Activated naive CD4-positive, alpha-beta T cell treated with anti-CD3 and anti-CD28 coated beads, Interleukin-2, amount 50 U/mL, for 16 hours (primary cell): ENCODE data around the gene GRM7.

Source experiments
- DNase-seq: peaks from one replicate; pipeline ENCODE4 v3.0.0-alpha.2; 2020

Gene GRM7

DNA sequence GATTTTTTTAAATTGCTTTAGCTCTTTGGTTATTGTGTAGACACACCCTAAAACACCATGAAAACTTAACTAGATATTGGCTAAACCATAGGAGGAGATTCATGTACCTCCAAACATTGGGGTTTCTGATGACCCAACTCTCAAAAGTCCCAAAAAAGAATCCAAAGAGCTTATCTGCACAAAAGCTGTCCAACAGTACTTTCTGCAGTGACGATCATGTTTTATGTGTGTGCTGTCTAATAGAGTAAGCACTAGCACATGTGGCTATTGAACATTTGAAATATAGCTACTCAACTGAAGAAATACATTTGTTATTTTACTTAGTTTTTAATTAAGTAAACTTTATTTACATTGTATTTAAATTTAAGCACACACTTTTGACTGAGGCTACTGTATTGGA lies 822.5 kb downstream of the GRM7 start:
- no peak for DNase-seq

DNA sequence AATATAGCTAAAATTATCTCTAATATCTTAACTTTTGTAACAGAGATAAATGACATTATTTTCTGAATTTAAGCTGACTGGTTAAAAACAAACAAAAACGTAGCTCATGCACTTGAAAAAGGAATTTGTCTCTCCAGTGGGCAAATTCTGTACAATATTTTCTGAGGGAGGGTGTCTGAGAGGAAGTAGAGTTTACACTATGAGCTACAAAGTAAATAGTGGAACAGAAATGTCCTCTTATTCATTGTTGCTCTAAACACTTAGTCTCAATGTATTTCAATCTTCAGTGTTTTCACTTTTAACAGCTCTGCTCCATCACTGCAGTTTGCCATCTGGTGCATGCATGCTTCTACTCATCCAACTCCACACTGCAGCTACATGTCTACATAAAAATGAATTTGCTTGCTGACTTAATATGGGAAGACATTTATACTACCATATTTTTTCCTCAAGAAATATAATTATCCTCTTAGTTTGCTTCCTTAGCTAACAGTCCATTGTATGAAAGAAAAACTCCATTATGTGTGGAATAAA lies 823.3 kb downstream of the GRM7 start:
- no peak for DNase-seq

DNA sequence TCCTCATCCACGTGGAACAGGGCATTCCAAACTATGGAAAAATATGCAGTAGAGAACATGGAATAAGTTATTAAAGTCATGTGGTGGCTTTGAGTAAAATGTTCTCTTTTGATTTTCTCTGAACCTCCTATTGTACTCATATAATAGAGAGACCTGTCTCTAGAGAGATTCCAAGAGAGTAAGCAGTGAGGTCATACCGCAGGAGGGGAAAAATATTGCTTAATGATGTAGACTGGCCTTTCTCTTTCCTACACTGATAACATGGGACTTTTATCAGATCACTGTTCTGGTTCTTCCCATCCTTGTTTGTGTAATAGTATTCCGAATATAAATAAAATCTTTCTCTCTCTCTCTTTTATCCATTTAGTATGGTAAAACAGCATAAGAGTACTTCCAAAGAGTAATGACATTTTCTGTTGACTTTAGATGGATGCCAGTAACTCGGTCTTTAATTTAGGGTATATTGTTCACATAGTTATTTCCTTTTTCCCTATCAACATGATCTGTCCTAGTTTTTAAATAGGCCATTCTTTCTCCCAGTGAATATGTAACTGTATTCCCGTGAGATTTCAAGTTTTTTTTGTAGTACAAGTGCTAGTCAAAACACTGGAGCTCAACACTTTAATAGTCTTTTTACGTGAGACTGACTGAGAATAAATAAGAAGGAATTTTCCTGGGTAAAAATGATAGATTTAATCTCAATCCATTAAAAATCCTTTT lies 826.7 kb downstream of the GRM7 start:
- DNase-seq: no peak

DNA sequence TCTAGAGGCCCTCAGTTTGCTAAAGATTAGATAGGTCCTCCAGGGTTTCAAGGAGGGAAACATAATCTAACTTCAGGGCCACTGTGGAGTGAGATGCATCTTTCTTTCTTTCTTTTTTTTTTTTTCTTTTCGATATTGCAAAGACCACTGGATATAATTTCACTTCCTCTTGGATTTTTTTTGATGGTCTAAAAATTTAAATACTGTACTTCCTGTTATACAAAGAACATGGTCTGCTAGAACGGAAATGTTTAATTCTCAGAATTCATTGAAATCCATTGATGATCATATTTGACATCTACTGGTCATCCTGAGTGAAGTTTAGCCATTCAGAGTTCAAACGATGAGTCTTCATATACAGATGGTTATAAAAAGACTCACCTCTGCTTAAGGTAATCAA lies 832.0 kb downstream of the GRM7 start:
- no peak for DNase-seq

DNA sequence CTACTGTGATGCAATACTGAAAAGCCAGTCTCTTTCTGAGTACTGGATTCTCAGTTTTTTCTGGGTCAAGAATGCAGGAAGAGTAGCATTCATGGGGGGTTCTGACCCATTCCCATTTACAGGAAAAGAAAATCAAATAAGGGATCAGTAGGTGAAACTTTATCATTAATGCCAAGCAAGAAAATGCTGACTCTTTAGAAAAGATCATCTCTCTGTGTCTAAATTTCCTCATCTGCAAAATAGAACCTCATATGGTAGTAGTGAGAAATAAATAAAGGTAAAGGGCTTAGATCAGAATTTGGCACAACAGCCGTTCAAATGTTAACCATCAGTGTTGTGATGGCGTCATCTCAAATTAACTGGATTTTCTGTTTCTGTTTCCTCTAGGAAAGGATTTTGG lies 833.1 kb downstream of the GRM7 start:
- DNase-seq: no peak

DNA sequence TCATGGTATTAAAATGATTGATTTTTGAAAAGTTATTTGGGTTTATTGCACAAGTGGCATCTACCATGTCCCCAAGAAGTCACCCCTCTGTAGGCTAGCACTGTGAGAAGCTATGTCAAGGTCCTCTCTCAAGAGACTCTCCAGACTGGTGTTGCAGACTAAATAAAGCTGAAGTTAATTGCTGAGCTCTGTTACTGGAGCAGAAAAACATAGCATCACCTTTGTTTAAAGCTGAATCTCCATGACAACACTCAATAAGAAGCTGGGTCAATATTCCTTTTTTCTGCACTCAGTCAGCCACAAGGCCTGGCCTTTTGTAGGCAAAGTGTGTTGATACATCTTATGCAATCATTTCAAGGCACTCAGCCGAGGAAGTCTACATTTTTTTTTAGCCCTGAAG lies 834.1 kb downstream of the GRM7 start:
- DNase-seq: no peak

DNA sequence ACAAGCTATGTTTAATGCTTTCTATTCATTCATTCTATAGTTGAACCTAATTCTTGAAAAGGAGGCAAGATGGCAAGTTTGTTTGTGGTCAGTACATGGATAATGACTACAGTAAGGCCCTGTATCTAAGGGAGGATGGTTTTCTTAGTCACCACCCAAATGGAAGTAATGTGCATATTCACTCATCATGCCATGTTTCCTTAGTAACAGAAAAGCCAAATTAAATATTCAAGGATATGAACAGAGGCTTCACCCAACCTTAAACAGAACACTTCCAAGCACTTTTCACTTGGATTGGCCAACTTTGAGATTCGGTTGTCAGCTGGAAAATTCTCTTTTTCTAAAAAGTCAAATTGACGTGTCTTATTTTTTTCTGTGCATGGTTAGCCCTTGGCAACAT lies 835.4 kb downstream of the GRM7 start:
- no peak for DNase-seq

DNA sequence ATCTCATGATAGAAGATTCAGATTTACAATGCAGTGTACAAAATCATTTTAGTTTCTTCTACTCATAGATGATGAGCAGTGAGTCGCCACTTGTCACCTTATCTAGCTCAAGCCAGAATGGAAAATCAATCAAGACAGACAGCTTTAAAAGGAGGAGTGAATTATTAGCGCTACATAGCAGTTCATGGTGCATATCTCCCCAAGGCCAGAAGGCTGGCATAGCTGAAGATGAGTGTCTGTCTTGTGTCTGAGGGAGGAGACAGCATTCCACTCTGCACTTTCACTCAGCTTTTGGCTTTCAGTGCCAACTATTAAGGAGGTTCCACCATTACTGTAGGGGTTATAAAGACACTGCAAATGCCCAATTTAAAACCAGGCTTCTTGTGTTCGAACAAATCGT lies 836.6 kb downstream of the GRM7 start:
- DNase-seq: no peak

DNA sequence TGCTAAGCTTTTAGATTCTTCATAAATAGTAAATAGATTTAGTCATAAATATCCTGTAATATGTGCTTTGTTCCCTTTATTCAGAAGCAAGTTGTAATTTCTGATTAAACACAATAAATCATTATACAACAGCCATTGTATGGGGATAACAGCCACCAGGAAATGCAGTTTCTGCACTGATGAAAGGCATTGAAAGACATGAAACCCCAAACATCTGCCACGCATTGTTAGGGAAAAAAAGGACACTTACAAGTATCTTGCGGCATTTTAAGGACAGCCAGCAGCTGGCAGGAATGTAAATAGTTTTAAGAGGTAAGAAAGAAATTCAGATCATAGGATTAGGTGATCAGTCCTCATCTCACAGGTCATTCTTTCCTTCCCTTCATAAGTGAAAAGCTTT lies 839.6 kb downstream of the GRM7 start:
- DNase-seq: no peak

DNA sequence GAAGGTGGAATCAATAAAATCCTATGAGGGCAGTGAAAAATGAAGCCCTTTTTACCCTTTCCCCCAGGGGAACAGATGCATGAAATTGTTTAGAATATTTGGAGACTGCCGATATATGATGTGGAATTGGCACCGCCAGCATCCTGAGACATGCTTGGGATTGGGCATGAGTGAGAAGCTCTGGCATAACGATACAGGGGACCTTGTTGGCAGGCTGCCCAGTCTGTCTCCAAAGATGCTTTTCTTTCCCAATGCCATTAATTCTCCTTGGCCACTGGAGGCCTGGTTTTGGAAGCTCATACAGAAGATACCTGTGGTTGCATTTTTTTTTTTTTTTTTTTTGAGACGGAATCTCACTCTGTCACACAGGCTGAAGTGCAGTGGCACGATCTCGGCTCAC lies 840.1 kb downstream of the GRM7 start:
- DNase-seq: no peak

DNA sequence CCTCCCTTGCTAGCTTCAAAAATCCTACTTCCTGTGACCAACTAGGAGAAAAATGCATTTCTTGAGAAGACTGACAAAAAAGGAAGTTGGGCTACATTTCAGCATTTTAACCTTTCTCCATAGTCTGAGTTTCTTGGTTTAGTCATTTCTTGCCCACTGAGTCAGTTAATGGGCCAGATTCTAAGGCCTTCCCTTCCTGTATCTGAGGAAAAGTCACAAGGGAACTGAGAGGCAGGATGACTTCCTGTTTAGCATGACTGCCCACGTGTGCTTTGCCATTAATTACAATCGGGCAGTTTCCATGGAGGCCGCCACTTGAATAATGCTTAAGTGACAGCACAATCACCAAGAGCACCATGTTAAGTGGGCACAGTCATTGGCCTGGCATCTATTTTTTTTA lies 846.3 kb downstream of the GRM7 start:
- DNase-seq: no peak

DNA sequence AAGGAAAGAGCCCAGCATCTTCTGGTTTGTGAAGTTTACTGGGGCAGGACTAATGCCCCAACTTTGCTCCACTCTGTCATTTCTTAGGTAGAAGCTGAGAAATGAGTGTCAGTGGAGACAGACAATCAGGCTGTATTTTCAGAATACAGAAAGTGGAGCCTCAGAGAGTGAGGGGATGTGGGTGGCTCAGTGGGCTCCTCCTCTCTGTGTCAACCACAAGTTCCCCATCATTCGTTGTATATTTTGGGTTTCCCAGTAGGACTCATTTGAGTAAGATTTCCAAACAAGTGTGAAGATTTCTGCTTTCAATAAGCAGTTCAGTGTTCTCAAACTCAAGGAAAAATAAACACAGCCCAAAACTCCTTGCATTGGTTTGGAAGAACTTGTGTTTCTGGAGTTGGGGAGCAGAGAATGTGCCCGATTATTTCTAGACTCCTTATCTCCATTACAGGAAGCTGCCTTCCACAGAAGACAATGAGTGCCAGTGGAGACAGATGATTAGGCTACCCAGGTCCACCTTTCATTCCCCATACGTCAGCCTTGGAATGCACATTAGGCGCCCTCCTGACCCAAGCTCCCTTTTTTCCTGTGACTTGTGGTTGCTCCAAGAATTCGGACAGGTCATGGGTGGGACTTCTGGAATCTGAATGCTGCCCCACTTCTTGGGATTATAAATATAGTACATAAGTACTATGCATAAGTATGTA lies 848.6 kb downstream of the GRM7 start:
- no peak for DNase-seq

DNA sequence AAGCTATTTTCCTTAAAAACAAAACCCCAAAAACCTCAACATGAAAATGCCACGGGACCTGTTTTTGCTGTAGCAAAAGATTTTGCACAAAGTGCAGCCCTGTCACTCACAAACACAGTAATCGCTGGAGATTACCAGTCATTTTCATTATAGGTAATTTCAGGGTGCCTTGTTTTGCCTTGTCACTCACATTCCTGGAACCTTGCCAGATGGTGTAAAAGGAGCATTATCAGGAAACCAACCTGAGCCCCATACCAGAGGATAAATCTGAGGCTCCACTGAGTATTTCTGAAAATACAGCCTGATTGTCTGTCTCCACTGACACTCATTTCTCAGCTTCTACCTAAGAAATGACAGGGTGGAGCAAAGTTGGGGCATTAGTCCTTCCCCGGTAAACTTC lies 849.4 kb downstream of the GRM7 start:
- no peak for DNase-seq

DNA sequence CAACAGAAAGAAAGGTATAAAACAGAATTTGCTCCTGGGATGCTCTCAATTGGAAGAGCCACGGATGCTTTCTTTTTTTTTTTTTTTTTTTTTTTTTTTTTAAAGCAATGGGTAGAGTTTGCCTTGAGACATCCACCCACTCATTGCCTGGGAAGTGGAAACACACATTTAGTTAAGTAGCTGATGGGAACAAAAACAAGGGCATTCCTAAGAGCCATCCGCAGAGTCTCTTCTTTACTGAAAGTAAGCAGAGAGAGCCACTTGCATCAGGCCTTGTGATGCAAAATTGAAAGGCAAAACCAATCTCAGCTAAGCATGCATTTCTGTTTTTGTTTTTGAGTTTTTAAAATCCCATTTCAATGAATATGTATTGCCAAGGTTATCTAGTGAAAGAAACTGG lies 852.8 kb downstream of the GRM7 start:
- no peak for DNase-seq

DNA sequence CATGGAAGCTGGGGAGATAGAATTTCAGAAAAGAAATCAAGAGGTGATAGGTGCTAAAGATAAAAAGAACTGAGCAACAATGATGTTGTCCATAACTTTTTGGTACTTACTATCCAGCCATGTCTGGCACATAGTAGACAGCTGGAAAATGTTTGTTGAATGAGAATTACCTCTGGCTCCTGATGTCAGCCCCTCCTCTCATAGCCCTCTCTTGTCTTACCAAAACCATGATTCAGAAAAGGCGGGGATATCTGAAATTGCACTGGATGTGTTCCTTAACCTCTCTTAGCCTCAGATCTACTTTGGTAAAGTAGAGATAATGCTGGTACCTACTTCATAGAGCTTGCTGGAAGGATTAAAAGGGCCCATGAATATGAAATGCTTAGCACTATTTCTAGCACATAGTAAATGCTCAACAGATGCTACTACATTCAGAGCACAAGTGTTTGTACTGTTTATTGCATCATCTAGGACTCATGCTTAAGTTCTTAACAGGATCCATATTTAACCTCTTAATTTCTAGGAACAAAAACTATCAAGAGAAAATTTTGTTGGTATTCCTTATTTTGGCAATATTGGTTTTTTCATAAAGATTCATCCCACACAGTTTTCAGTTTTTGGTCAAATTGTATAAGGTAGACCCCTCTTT lies 859.9 kb downstream of the GRM7 start:
- no peak for DNase-seq

DNA sequence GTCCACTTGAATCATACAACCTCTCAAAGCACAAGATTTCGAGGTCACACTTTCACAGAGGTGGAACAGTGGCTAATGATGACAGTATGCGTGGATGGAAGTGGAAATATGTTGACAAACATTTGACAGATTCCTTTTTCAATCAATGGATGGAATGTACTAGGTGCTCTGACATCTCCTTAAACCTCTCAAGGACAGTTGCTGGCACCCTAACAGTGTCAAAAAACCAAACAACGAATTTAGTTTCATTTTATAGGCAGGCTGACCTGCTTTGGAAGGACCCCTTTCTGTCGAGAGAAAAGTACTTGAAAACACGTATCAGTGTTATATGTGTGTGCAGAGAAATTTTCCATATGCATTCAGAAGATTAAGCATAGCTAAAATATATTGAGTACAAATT lies 861.0 kb downstream of the GRM7 start:
- DNase-seq: no peak

DNA sequence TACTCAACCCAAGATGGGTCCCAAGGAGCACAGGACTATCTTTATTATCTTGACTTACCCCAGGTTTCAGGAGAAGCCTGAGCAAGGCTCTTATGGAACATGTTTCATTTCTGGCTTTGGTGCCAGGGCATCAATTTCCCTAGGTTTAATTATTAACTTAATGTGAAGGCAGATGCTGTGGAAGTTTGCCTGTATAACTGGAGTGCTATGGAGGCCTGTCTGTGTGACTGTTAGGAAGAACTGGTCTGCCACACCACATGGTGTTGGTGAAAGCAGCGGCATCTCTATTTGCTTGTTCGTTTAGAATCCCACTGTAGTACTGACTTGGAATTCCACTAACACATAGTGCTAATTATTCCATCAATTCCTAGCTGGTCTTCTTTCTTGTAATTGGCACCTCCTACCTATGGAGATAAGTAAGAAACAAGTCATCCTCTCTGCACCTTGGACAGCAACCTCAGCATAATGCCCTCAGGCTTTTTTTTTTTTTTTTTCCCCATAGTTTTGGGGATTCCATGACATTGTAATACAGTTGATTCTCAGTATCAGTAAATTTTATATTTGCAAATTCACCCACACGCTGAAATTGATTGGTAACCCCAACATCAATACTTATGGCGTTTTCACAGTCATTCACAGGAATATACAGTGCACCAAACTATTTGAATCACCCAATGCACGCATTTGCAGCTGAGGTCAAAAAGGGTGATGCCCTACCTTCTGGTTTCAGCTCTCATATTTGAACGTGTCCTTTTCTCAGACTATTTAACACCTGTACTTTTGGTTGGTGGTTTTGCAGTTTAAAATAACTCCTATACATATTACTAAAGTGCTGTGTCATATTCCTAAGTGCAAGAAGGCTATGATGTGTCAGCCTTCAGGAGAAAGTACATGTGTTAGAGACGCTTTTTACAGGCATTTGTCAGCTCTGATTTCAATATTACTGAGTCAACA lies 867.9 kb downstream of the GRM7 start:
- DNase-seq: no peak

DNA sequence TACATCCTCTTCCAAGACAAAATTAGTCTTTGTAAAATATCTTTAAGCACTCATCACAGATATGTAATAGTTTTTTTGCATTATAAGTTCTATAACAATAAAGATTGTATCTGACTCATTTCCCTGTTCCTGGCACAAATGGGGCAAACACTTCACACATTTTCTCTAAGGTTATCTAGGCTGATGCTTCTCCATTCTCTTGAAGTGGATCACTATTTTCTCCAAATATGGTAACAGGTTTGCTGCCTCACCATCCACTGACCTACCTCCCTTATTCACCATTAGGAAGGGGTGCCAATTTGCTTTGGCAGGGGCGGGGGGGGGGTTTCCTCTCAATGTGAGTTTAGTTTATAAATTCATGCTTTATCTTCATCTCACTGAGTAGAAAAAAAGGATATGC lies 873.0 kb downstream of the GRM7 start:
- no peak for DNase-seq

DNA sequence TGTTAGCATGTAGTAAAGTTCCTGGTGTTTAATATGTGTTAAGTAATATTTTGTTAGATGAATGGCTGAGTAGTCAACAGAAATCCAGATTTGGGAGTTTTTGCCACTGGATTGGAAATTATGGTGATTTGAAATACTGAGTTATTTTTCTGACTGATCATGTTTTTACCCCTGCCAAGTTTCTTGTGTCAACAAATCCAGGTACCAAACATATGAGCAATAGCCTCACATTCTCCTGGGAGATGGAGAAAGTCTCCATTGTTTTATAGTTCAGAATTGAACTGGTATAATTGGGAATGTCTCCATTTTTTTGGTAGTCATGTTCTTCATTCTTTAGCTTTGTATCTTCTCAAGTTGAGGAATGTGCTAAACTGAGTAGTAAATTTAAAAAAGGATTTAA lies 873.5 kb downstream of the GRM7 start:
- DNase-seq: no peak

DNA sequence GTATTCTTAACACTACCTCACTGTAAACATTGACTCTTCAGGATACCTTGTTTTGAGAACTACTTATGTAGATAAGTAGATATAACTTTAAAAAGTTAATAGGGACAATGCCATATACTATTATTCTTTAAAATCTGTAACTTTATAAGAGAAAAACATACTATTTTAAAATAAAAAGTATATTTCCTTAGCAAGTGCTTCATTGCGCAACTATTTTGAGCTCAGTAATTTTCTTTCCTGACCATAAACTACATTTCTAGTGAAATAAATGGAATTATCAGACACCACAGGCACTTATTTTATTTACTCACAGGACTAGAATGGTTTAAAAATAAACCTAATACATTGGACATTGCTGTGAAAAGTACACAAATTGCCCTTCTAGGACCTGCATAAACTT lies 876.3 kb downstream of the GRM7 start:
- DNase-seq: no peak

DNA sequence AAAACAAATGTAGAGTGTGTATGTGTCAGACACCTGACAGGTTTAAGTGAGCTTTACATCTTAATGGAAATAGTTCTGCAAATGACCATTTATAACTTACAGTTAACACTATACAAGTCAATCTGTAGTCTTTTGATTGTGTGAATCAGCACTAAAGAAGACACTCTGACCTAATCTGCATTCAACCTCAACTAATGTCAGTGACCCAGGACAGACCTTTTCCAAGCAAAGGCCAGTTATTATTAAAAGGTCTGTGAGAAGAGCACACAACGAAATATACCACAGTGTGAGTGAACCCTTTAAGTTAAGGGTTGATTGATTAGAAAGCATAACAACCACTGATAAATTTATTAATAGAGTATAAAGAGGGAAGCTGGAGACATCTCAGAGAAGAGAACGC lies 878.8 kb downstream of the GRM7 start:
- no peak for DNase-seq

DNA sequence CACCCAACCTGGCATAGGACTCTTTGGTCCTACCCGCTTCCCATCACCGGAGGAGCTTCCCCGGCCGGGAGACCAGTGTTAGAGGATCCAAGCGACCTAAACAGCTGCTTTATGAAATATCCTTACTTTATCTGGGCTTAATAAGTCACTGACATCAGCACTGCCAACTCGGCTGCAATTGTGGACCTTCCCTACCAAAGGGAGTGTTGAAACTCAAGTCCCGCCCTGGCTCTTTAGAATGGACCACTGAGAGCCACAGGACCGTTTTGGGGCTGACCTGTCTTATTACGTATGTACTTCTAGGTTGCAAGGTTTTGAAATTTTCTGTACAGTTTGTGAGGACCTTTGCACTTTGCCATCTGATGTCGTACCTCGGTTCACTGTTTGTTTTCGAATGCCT lies 879.5 kb downstream of the GRM7 start:
- DNase-seq: no peak

DNA sequence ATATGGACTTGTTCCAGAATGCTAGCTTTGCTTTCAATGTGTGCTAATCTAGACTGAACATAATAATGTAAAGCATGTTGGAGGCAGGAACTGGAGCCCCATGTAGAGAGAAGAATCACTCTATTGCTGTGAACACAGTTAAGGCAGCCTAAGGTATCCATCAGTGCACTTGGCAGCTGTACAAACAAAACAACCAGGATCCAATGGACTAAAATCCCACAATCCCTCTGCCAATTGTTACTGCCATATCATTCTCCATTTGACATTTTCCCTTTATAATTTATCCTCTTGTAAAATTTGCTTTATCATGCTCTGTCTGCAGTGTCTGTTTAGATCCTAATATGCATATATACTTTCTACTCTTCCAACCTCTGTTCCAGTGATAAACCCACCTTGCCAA lies 883.9 kb downstream of the GRM7 start:
- no peak for DNase-seq
